ENCODE measurements around the gene FYB1.

- TF ChIP-seq POLR2AphosphoS5 (IDR thresholded peaks at IDR 0.05; ENCODE audit: borderline replicate concordance, low read depth, low read length) = no peak
- no peak for TF ChIP-seq EZH2 (IDR thresholded peaks at IDR 0.05)
These were observed 61.7 kb downstream of the FYB1 start for GRCh38 chr5:39157701-39158100.
